Stomach (tissue), 4 donors: Measurements from ENCODE around the gene DYDC1.

Experiments used
- EP300 ChIP-seq: sonication (generic); formaldehyde crosslinking; IDR thresholded peaks from one replicate; pipeline ENCODE4 v1.6.1; 2017; ENCODE audit warnings: antibody characterized with exemption
- POLR2A ChIP-seq, 4 donors: fragments of 450-650 bp; IDR thresholded peaks; one replicate each; pipeline ENCODE4 v1.6.1; 2016; ENCODE audit warnings: antibody characterized with exemption in 4 of 4, control low read depth in 2 of 4, mild to moderate bottlenecking in 1 of 4, moderate library complexity in 1 of 4
- POLR2AphosphoS5 ChIP-seq, 3 donors: sonication (generic); formaldehyde crosslinking; IDR thresholded peaks; one replicate each; pipeline ENCODE4 v1.6.1; 2016; ENCODE audit warnings: antibody characterized with exemption in 3 of 3
- TF ChIP-seq, protein P1 (sequence below), 7 experiments: fragments of 450-650 bp in 4 of 7; fragments of 200-600 bp in 3 of 7; sonication (generic) in 3 of 7; IDR thresholded peaks; one replicate each; pipeline ENCODE4 v1.5.1; 2016 to 2019; ENCODE audit warnings: antibody characterized with exemption in 7 of 7, control low read depth in 2 of 7, mild to moderate bottlenecking in 1 of 7

DNA sequence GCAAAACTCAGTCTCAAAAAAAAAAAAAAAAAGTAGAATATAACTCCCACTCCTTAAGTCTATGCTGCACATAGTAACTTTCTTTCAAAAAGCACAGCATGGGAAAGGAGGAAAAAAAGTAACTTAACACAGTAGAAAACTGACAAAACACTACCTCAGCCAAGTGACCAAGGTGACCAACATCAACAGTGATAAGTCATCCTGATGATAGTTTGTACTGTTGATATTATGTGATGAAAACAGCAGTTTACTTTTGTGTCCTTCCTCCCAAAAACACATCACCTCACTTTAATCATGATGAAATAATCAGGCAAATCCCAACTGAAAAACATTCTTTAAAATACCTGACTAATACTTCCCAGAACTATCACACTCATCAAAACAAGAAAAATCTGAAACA, 37.8 kb downstream of the DYDC1 start:
- TF ChIP-seq, protein P1, sequence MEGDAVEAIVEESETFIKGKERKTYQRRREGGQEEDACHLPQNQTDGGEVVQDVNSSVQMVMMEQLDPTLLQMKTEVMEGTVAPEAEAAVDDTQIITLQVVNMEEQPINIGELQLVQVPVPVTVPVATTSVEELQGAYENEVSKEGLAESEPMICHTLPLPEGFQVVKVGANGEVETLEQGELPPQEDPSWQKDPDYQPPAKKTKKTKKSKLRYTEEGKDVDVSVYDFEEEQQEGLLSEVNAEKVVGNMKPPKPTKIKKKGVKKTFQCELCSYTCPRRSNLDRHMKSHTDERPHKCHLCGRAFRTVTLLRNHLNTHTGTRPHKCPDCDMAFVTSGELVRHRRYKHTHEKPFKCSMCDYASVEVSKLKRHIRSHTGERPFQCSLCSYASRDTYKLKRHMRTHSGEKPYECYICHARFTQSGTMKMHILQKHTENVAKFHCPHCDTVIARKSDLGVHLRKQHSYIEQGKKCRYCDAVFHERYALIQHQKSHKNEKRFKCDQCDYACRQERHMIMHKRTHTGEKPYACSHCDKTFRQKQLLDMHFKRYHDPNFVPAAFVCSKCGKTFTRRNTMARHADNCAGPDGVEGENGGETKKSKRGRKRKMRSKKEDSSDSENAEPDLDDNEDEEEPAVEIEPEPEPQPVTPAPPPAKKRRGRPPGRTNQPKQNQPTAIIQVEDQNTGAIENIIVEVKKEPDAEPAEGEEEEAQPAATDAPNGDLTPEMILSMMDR (IDR thresholded peaks at IDR 0.05), result no peak
- TF ChIP-seq POLR2AphosphoS5 (IDR thresholded peaks at IDR 0.05), result no peak
- TF ChIP-seq POLR2A (IDR thresholded peaks at IDR 0.05), result no peak
- no peak for TF ChIP-seq EP300
